Measurements from ENCODE around the gene SIM1.

Gene SIM1

DNA sequence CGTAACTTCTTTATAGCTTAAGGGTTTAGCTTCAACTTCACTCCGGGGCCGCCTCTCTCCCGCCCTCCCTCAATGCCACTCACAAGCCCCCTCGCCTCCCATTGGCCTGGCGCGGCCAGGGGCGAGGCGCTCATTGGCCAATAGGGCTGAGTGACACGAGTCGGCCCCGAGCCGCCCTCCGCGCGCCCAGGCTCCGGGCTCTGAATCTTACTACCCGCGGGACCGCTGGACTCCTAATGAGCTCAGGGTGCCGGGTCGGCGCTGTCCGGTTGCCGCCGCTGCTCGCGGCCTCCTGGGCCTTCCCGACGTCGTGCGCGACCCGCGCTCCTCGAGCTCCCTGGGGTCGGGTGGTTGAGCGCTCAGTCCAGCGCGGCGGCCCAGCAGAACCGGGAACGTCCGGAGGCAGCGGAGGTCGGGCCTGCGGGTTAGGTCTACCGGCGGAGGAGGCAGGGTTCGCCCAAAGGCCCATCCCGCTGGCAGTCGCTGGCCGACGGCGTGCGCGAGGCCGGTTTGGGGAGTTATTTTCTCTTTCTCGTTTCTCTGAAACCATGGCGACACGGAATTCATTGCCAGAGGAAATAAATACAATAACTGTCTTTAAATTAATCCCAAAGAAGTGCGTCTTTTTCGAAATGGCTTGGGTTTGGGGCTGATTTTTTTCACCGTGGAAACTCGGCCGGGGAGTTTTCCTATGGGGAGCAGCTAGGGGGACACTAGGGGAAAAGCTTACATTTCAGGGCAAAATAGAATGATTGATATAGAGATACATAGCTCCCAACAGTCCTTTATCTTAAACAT, at the start of gene SIM1:
SIM1 (minus strand) TSS at position 19 of the 798 bp plus-strand sequence. CDS start 1,453 bp downstream, outside the sequence.
- Histone ChIP-seq H2AFZ (ENCODE audit: low read length) (no peak within 1 kb of the TSS), H3K27me3 (ENCODE audit: insufficient read depth, low read length, poor library complexity, severe bottlenecking) (no peaks in the 10 kb centered on the region), H3K4me3 (ENCODE audit: low read length, poor library complexity, severe bottlenecking) (no peak within 1 kb of the TSS), H3K9me2 (replicated peaks; ENCODE audit: low read depth, low read length) (no peaks in the 10 kb centered on the region), H3K9ac (ENCODE audit: low read depth, low read length, poor library complexity, severe bottlenecking) (no peak within 1 kb of the TSS), H3K79me2 (ENCODE audit: insufficient read depth, low read length) (no peaks in the 10 kb centered on the region), H3K9me3 (ENCODE audit: insufficient read depth, low read depth, low read length) (no peaks in the 10 kb centered on the region), H3K4me2 (ENCODE audit: low read depth, low read length, poor library complexity, severe bottlenecking) (no peak within 1 kb of the TSS), H3F3A (ENCODE audit: low read depth) (no peaks in the 10 kb centered on the region), H3K36me3 (ENCODE audit: insufficient read depth, low read length) (no peaks in the 10 kb centered on the region), H4K20me1 (ENCODE audit: insufficient read depth, low read length, poor library complexity, severe bottlenecking) (no peaks in the 10 kb centered on the region), H3K4me1 (ENCODE audit: insufficient read depth, low read length, poor library complexity, severe bottlenecking) (no peaks in the 10 kb centered on the region)
- TF ChIP-seq CTCF (conservative IDR thresholded peaks at IDR 0.05; ENCODE audit: low read length) (no peak), EZH2phosphoT487 (IDR thresholded peaks at IDR 0.05; ENCODE audit: borderline replicate concordance) (no peak)

- H3K79me2 ChIP-seq (ENCODE audit: insufficient read depth, low read length): no peaks in the 10 kb centered on the region
- H3K27me3 ChIP-seq (ENCODE audit: insufficient read depth, low read length, poor library complexity, severe bottlenecking): no peaks in the 10 kb centered on the region
- no peak overlapping the region for H3K4me2 ChIP-seq (ENCODE audit: low read depth, low read length, poor library complexity, severe bottlenecking)
- TF ChIP-seq CTCF (conservative IDR thresholded peaks at IDR 0.05; ENCODE audit: low read length) (no peak), EZH2phosphoT487 (IDR thresholded peaks at IDR 0.05; ENCODE audit: borderline replicate concordance) (no peak)
- H3F3A ChIP-seq (ENCODE audit: low read depth): no peaks in the 10 kb centered on the region
- H4K20me1 ChIP-seq (ENCODE audit: insufficient read depth, low read length, poor library complexity, severe bottlenecking): no peaks in the 10 kb centered on the region
- H3K36me3 ChIP-seq (ENCODE audit: insufficient read depth, low read length): peaks cover 25% of the 10 kb centered on the region; the same call in 1 of the 2 replicates
- no peak overlapping the region for H2AFZ ChIP-seq (ENCODE audit: low read length)
- no peak overlapping the region for H3K9ac ChIP-seq (ENCODE audit: low read depth, low read length, poor library complexity, severe bottlenecking)
- H3K4me1 ChIP-seq (ENCODE audit: insufficient read depth, low read length, poor library complexity, severe bottlenecking): no peaks in the 10 kb centered on the region
- no peaks in the 10 kb centered on the region for H3K9me3 ChIP-seq (ENCODE audit: insufficient read depth, low read depth, low read length)
- no peak overlapping the region for H3K4me3 ChIP-seq (ENCODE audit: low read length, poor library complexity, severe bottlenecking)
- no peaks in the 10 kb centered on the region for H3K9me2 ChIP-seq (replicated peaks; ENCODE audit: low read depth, low read length)
Observed at GRCh38 chr6:100512203-100512862, 47.6 kb upstream of the SIM1 start.

DNA sequence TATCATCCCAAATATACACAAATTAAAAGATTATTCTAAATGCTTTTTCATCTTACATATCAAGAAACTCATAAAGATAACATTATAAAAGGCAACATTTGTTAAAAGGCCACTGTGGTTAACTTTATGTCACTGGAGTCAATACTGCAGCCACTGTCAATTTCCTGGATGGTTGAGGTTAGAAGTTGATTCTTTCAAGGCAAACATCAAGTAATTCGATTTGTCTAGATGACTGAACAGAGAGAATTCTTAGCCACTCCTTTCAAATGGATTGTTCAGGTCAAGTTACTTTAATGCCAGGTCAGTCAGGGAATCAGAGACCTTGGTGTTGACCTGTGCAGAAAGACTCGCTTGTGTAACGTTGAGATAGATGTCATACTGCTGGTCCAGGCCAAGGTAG, 44.4 kb upstream of the SIM1 start:
- Histone ChIP-seq H3K4me1 (ENCODE audit: insufficient read depth, low read length, poor library complexity, severe bottlenecking) (no peaks in the 10 kb centered on the region), H2AFZ (ENCODE audit: low read length) (no peak overlapping the region), H3K4me2 (ENCODE audit: low read depth, low read length, poor library complexity, severe bottlenecking) (no peak overlapping the region), H3K9me3 (ENCODE audit: insufficient read depth, low read depth, low read length) (no peaks in the 10 kb centered on the region), H3F3A (ENCODE audit: low read depth) (no peaks in the 10 kb centered on the region), H3K4me3 (ENCODE audit: low read length, poor library complexity, severe bottlenecking) (no peak overlapping the region), H3K9me2 (replicated peaks; ENCODE audit: low read depth, low read length) (no peaks in the 10 kb centered on the region), H3K9ac (ENCODE audit: low read depth, low read length, poor library complexity, severe bottlenecking) (no peak overlapping the region), H3K27me3 (ENCODE audit: insufficient read depth, low read length, poor library complexity, severe bottlenecking) (no peaks in the 10 kb centered on the region), H3K36me3 (ENCODE audit: insufficient read depth, low read length) (peaks cover 17% of the 10 kb centered on the region; the same call in 1 of the 2 replicates), H3K79me2 (ENCODE audit: insufficient read depth, low read length) (no peaks in the 10 kb centered on the region), H4K20me1 (ENCODE audit: insufficient read depth, low read length, poor library complexity, severe bottlenecking) (no peaks in the 10 kb centered on the region)
- TF ChIP-seq CTCF (conservative IDR thresholded peaks at IDR 0.05; ENCODE audit: low read length): no peak
- TF ChIP-seq EZH2phosphoT487 (IDR thresholded peaks at IDR 0.05; ENCODE audit: borderline replicate concordance): no peak
